ENCODE results near the gene AKR1A1.

- TF ChIP-seq CTCF (IDR thresholded peaks at IDR 0.05) (no peak), POLR2AphosphoS5 (IDR thresholded peaks at IDR 0.05; ENCODE audit: low read depth, low read length) (no peak)
Measured at GRCh38 chr1:45570631-45571030, 20.0 kb downstream of the AKR1A1 start.

All from Panc1 (cell line).